IPS-18a (cell line): ENCODE results near the gene SALL1.
A peak's percentile ranks its signal among the peaks of the same experiment; 100 is the strongest.

Experiments used
- H3K27ac ChIP-seq: one replicate; pipeline ENCODE4 v1.5.1; 2013; ENCODE audit warnings: low read length
- H3K27me3 ChIP-seq: one replicate; pipeline ENCODE4 v1.6.1; 2013; ENCODE audit warnings: mild to moderate bottlenecking, low read length; ENCODE audit not compliant: control insufficient read depth, insufficient read depth
- H3K36me3 ChIP-seq: one replicate; pipeline ENCODE4 v1.6.1; 2013; ENCODE audit warnings: low read depth, low read length; ENCODE audit not compliant: control insufficient read depth
- H3K4me1 ChIP-seq: one replicate; pipeline ENCODE4 v1.6.1; 2013; ENCODE audit warnings: low read depth, low read length; ENCODE audit not compliant: control insufficient read depth
- H3K4me3 ChIP-seq: one replicate; pipeline ENCODE4 v1.5.1; 2013; ENCODE audit warnings: low read length
- H3K9ac ChIP-seq: one replicate; pipeline ENCODE4 v1.6.1; 2013; ENCODE audit warnings: mild to moderate bottlenecking, low read length, moderate library complexity
- H3K9me3 ChIP-seq: one replicate; pipeline ENCODE4 v1.6.1; 2013; ENCODE audit warnings: low read depth, low read length; ENCODE audit not compliant: control insufficient read depth

SALL1 gene

DNA sequence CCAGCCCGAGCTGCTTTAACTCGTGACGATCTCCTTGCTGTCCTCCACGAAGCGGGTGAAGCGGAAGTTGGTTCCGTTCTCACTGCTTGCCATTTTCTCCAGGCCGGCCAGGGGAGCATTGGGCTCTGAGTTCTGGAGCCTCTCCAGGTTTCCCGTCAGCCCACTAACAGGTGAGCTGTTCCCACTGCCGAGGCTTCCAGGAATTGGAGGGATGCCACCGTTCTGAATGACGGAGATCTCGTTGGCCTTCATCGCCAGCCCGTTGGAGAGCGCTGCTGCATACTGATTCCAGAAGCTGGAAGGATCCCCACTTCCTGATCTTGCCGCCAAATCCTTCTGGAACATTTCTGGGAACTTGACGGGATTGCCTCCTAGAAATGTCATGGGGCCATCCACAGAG, 14.0 kb downstream of the SALL1 start:
- H3K9me3 ChIP-seq, result no peaks in the 10 kb centered on the region
- H3K9ac ChIP-seq, result no peak overlapping the region
- peaks cover 18% of the 10 kb centered on the region for H3K4me1 ChIP-seq
- no peaks in the 10 kb centered on the region for H3K27me3 ChIP-seq
- H3K27ac ChIP-seq, result no peak overlapping the region
- H3K4me3 ChIP-seq, result no peak overlapping the region
- H3K36me3 ChIP-seq, result peaks cover 67% of the 10 kb centered on the region

DNA sequence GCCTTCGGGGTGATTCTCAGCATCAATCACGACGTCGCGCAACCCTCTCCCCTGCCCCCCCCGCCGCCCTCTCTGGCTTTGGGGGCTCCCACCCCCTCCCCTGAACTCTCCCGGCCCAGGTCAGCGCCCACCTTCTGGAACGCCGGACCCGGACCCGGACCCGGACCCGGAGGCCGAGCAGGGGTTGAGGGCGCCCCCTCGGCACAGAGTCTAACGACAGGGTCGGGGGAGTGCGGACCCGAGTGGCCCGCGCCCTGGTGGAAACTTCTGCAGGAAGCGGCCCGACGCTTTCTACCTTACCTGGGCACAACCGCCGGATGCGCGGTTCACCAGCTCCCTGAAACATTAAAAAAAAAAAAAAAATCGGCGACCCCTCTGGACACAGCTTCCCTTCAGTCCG, 16.2 kb downstream of the SALL1 start:
- peaks cover 47% of the 10 kb centered on the region for H3K36me3 ChIP-seq

DNA sequence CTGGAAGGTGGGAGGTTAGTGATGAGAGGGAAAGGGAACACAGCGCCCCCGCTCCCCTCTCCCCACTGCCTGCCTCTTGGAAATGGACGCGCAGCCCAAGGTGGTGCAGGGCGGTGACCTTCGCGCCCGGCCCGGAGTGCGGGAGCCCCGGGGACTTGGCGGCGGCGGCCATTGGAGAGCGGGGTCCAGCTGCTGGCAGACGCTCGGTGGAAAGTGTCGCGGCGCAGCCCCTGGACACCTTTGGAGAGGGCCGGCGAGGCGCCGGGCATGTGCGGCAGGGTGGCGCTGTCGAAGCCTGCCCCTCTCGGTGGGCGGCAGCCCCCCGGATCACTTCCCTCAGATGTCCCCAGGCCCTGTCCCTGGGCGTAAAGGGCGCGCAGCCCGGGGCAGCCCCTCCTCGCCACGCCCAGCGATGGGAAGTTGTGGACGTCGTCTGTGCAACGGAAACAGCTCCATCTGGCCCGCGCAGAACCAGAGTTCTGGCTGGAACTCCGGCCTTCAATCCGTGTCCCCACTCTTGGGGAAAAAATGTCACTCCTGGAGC, 16.7 kb downstream of the SALL1 start:
- H3K9ac ChIP-seq, result no peak overlapping the region
- peak overlapping the region; percentile 64 for H3K4me3 ChIP-seq
- H3K4me1 ChIP-seq, result peaks cover 19% of the 10 kb centered on the region
- peaks cover 41% of the 10 kb centered on the region for H3K36me3 ChIP-seq
- H3K27ac ChIP-seq, result no peak overlapping the region
- no peaks in the 10 kb centered on the region for H3K27me3 ChIP-seq
- H3K9me3 ChIP-seq, result no peaks in the 10 kb centered on the region

More for the DNA sequence above, 16.2 kb downstream of the SALL1 start:
- Histone ChIP-seq H3K9me3 (no peaks in the 10 kb centered on the region), H3K9ac (no peak overlapping the region), H3K4me3 (peak overlapping the region; percentile 64), H3K27me3 (no peaks in the 10 kb centered on the region), H3K4me1 (peaks cover 19% of the 10 kb centered on the region), H3K27ac (no peak overlapping the region)

DNA sequence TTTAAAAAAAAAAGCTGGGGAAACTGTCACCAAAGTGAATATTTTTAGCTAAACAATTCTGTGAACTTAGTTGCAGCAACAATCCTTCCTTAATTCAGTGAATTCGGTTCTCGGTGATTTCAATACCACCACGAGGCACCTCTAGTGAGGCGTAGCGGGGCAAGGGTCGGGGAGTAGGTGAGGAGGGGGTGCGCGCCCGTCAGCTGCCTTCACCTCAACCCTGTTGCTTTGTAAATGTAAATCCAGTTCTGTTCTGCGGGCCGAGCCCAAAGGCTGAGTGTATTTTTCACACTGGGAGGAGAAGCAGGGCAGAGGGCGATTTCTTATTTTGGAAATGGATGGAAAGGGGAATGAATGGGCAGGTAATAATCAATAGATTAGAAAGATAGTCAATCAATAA, 17.4 kb downstream of the SALL1 start:
- Histone ChIP-seq H3K27ac (no peak overlapping the region), H3K4me3 (peak overlapping the region; percentile 64), H3K9ac (peak overlapping the region; percentile 35)

GRCh38 chr16:51133183-51133582, 17.9 kb downstream of the SALL1 start:
- Histone ChIP-seq H3K27ac (no peak overlapping the region), H3K9me3 (no peaks in the 10 kb centered on the region), H3K36me3 (peaks cover 30% of the 10 kb centered on the region), H3K9ac (peak overlapping the region; percentile 35), H3K27me3 (no peaks in the 10 kb centered on the region), H3K4me3 (peak overlapping the region; percentile 64), H3K4me1 (peaks cover 19% of the 10 kb centered on the region)

More for the DNA sequence above, 17.4 kb downstream of the SALL1 start:
- Histone ChIP-seq H3K27me3 (no peaks in the 10 kb centered on the region), H3K36me3 (peaks cover 35% of the 10 kb centered on the region), H3K4me1 (peaks cover 19% of the 10 kb centered on the region), H3K9me3 (no peaks in the 10 kb centered on the region)

DNA sequence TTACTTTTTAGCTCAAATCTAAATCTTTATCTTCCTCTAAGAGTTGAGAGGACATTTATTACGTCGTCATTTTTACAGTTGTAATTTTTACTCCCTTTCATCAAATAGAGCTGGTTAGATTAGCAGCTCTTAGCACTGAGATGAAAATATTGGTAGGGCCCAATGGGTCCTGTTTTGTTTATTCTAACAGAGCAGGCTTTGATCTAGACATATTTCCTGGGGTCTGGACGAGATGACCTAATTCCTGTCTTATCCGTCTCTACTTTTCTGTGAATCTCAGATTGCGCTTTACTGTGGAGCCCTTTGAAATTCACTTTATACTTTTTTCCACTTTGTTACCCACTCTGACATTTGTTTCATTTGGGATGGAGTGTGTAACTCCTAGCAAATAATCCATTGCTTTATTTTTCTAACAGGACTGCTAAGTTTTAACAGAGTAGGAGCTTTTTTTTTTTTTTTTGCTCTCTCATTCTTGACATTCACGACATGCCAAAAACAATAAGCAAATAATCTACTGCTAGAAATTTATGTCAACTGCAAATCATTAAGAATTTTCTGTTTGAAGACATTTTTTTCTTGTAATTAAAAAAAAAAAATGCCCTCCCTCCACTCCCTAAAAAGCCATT, 18.5 kb downstream of the SALL1 start:
- no peaks in the 10 kb centered on the region for H3K9me3 ChIP-seq
- no peak overlapping the region for H3K27ac ChIP-seq
- no peak overlapping the region for H3K9ac ChIP-seq
- peaks cover 19% of the 10 kb centered on the region for H3K4me1 ChIP-seq
- H3K27me3 ChIP-seq, result no peaks in the 10 kb centered on the region
- H3K4me3 ChIP-seq, result peak overlapping the region; percentile 30
- peaks cover 24% of the 10 kb centered on the region for H3K36me3 ChIP-seq

DNA sequence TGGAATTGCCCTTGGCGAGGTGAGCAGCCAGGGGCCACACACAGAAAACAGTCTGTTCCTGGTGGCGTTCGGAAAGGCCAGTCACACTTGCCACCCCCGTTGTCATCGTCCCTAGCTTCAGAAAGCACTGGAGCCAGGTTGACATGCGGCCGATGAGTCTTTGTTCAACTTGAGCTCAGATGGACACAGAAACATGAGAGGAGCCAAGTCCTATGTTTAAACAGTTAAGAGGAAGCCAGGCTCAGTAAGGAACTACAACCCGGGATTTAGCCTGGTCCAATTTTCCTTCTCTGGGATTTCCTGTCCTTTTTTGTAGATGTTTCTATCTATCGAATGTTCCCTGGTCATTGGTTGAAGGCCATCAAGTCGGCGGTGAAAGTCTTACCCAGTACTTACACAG, 19.5 kb downstream of the SALL1 start:
- Histone ChIP-seq H3K9me3 (no peaks in the 10 kb centered on the region), H3K27ac (no peak overlapping the region), H3K9ac (no peak overlapping the region), H3K36me3 (peaks cover 14% of the 10 kb centered on the region), H3K27me3 (no peaks in the 10 kb centered on the region), H3K4me3 (no peak overlapping the region), H3K4me1 (peaks cover 23% of the 10 kb centered on the region)

DNA sequence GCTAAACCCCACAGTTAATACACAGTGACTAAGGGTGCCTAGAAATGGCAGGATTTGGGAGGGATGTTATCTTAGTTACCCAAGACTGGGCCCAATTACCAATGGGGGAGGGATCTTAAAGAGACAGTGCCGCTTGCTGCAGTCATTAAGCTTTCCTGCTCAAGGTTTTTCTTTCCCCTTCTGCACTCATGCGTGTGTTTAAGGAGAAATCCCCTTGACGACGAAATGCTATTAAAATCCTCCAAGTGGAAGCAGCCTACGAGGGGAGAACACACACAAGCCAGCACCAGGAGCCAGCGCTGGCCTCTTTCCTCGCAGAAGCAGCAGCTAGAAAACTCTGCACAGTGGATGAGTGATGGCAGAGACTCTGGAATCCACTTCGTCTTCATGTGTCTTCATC, 22.0 kb downstream of the SALL1 start:
- no peak overlapping the region for H3K9ac ChIP-seq
- no peak overlapping the region for H3K27ac ChIP-seq
- H3K27me3 ChIP-seq, result no peaks in the 10 kb centered on the region
- no peaks in the 10 kb centered on the region for H3K36me3 ChIP-seq
- H3K9me3 ChIP-seq, result no peaks in the 10 kb centered on the region
- H3K4me1 ChIP-seq, result peaks cover 21% of the 10 kb centered on the region
- H3K4me3 ChIP-seq, result no peak overlapping the region

DNA sequence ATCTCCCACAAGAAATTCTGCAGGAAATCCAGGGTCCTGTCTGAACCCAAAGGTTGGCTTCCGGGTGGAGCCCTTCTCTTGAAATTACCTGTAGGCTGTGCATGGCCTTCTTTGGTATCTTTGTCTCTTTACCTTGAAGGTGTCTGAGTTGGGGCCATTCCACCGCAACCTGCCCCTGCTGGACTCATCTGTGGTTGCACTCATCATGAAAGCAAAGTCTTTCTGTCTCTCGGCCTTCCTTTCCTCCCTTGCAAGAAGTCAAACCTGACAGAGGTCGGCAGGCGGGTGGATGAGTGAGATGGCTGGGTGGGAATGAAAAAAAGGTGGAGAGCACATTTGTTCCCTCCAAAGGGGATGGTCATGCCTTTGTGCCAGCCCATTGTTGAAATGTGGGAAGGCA, 25.1 kb downstream of the SALL1 start:
- no peak overlapping the region for H3K4me3 ChIP-seq
- no peak overlapping the region for H3K9ac ChIP-seq
- H3K27me3 ChIP-seq, result no peaks in the 10 kb centered on the region

DNA sequence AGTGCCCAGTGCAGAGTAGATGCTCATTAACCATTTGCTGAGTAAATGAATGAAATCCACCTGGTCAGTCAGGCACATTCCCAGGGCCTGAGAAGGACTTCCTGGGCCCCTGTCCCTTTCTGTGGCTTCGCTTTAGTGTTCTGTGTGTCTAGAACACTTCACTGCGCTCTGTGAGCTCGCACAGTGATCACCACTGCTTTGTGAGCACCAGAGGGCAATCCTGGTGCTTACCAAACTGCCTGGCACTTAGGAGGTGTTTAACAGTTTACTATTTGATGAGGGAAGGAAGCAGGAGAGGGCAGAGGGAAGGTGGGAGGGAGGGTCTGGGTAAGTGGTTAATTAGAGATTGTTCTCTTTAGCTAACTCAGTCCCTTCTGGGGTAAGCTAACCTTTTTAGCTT, 26.2 kb downstream of the SALL1 start:
- Histone ChIP-seq H3K27me3 (no peaks in the 10 kb centered on the region), H3K27ac (no peak overlapping the region), H3K4me3 (no peak overlapping the region), H3K36me3 (no peaks in the 10 kb centered on the region), H3K9me3 (no peaks in the 10 kb centered on the region), H3K4me1 (peaks cover 23% of the 10 kb centered on the region), H3K9ac (no peak overlapping the region)

More for the DNA sequence above, 25.1 kb downstream of the SALL1 start:
- no peaks in the 10 kb centered on the region for H3K9me3 ChIP-seq
- no peaks in the 10 kb centered on the region for H3K36me3 ChIP-seq
- peaks cover 23% of the 10 kb centered on the region for H3K4me1 ChIP-seq
- H3K27ac ChIP-seq, result no peak overlapping the region

- Histone ChIP-seq H3K27me3 (no peaks in the 10 kb centered on the region), H3K36me3 (no peaks in the 10 kb centered on the region), H3K9me3 (no peaks in the 10 kb centered on the region), H3K4me3 (no peak overlapping the region), H3K27ac (no peak overlapping the region), H3K9ac (no peak overlapping the region), H3K4me1 (peaks cover 21% of the 10 kb centered on the region)
Observed at GRCh38 chr16:51121850-51122249, 29.2 kb downstream of the SALL1 start.

GRCh38 chr16:51120730-51121347, 30.2 kb downstream of the SALL1 start:
- peaks cover 25% of the 10 kb centered on the region for H3K4me1 ChIP-seq
- H3K4me3 ChIP-seq, result no peak overlapping the region
- H3K27ac ChIP-seq, result no peak overlapping the region
- H3K36me3 ChIP-seq, result no peaks in the 10 kb centered on the region
- H3K9me3 ChIP-seq, result no peaks in the 10 kb centered on the region
- H3K27me3 ChIP-seq, result peaks cover 2% of the 10 kb centered on the region
- no peak overlapping the region for H3K9ac ChIP-seq
